GM19043 (cell line): ENCODE data around the gene GNB4.

Source experiments
- ATAC-seq: cut with Tn5 transposase; IDR thresholded peaks from one replicate; pipeline ENCODE4 v1.9.1; 2021; ENCODE audit warnings: low read depth; ENCODE audit not compliant: unreplicated experiment

Gene GNB4

GRCh38 chr3:179373938-179374337 is 77.3 kb downstream of the GNB4 start:
- ATAC-seq, result no peak

- no peak for ATAC-seq
These were observed 81.6 kb downstream of the GNB4 start for GRCh38 chr3:179369621-179370020.

GRCh38 chr3:179363332-179363731 is 87.9 kb downstream of the GNB4 start:
- no peak for ATAC-seq

- ATAC-seq, result no peak
These were observed 95.3 kb downstream of the GNB4 start for GRCh38 chr3:179355996-179356395.

- ATAC-seq, result peak; percentile 60
These were observed 102.8 kb downstream of the GNB4 start for GRCh38 chr3:179348325-179349013.

- ATAC-seq, result peak; percentile 88
These were observed 103.7 kb downstream of the GNB4 start, which contains the start of gene MFN1 for GRCh38 chr3:179347345-179348194. TSS of gene MFN1 (plus strand) at chr3:179347709. CDS start at chr3:179348852, 1,143 bp downstream.
